H9 (cell line): ENCODE data around the gene CHPT1. TPM values are rescaled to one million over a fixed set of nuclear protein-coding genes. Genes with fewer than 3 reads are reported as not detected.

Experiments
- DNase-seq: peaks from one replicate; pipeline ENCODE4 v3.0.0-alpha.2; 2017
- H2AFZ ChIP-seq: one replicate; pipeline ENCODE4 v1.6.1; 2013; ENCODE audit warnings: mild to moderate bottlenecking, low read length, control low read depth, moderate library complexity
- H2AK5ac ChIP-seq: 2 replicates; pipeline ENCODE4 v1.6.1; 2013; ENCODE audit warnings: low read length, control low read depth, mixed read lengths; ENCODE audit not compliant: insufficient read length
- H2BK120ac ChIP-seq: one replicate; pipeline ENCODE4 v1.6.1; 2013; ENCODE audit warnings: low read depth, mild to moderate bottlenecking, low read length, control low read depth, inconsistent platforms; ENCODE audit not compliant: poor library complexity, severe bottlenecking
- H2BK12ac ChIP-seq: 2 replicates; pipeline ENCODE4 v1.6.1; 2013; ENCODE audit warnings: low read length, control low read depth, mixed read lengths, low read depth; ENCODE audit not compliant: insufficient read length
- H2BK15ac ChIP-seq: 2 replicates; pipeline ENCODE4 v1.6.1; 2013; ENCODE audit warnings: low read depth, low read length, control low read depth
- H2BK20ac ChIP-seq: one replicate; pipeline ENCODE4 v1.6.1; 2013; ENCODE audit warnings: low read depth, mild to moderate bottlenecking, low read length, control low read depth, inconsistent platforms; ENCODE audit not compliant: poor library complexity, severe bottlenecking
- H2BK5ac ChIP-seq: 2 replicates; pipeline ENCODE4 v1.6.1; 2013; ENCODE audit warnings: low read length, control low read depth, mixed read lengths; ENCODE audit not compliant: insufficient read length
- H3K14ac ChIP-seq: 2 replicates; pipeline ENCODE4 v1.6.1; 2013; ENCODE audit warnings: low read length, control low read depth; ENCODE audit not compliant: insufficient read depth
- H3K18ac ChIP-seq: 2 replicates; pipeline ENCODE4 v1.6.1; 2013; ENCODE audit warnings: low read depth, mild to moderate bottlenecking, mixed read lengths, low read length, control low read depth; ENCODE audit not compliant: insufficient read length
- H3K23ac ChIP-seq: 2 replicates; pipeline ENCODE4 v1.6.1; 2013; ENCODE audit warnings: low read length, control low read depth, mixed read lengths, low read depth; ENCODE audit not compliant: insufficient read length
- H3K23me2 ChIP-seq: 2 replicates; pipeline ENCODE4 v1.6.1; 2013; ENCODE audit warnings: low read depth, mild to moderate bottlenecking, mixed read lengths, low read length, control low read depth; ENCODE audit not compliant: insufficient read length, poor library complexity, severe bottlenecking
- H3K27ac ChIP-seq: 2 replicates; pipeline ENCODE4 v1.5.1; 2013; ENCODE audit warnings: low read length, control low read depth, mixed read lengths, low read depth; ENCODE audit not compliant: insufficient read length
- H3K27me3 ChIP-seq: 2 replicates; pipeline ENCODE4 v1.6.1; 2013; ENCODE audit warnings: low read length, control low read depth, inconsistent platforms; ENCODE audit not compliant: insufficient read depth
- H3K4ac ChIP-seq: 2 replicates; pipeline ENCODE4 v1.6.1; 2013; ENCODE audit warnings: low read depth, mild to moderate bottlenecking, control low read depth, inconsistent platforms, low read length, moderate library complexity
- H3K4me1 ChIP-seq: 2 replicates; pipeline ENCODE4 v1.6.1; 2013; ENCODE audit warnings: low read length, control low read depth, inconsistent platforms; ENCODE audit not compliant: insufficient read depth
- H3K4me2 ChIP-seq: 2 replicates; pipeline ENCODE4 v1.6.1; 2013; ENCODE audit warnings: low read length, control low read depth, mixed read lengths; ENCODE audit not compliant: insufficient read length, insufficient read depth
- H3K56ac ChIP-seq: 2 replicates; pipeline ENCODE4 v1.6.1; 2013; ENCODE audit warnings: low read depth, mild to moderate bottlenecking, mixed read lengths, low read length, control low read depth; ENCODE audit not compliant: insufficient read length
- H3K79me1 ChIP-seq: 2 replicates; pipeline ENCODE4 v1.6.1; 2013; ENCODE audit warnings: low read depth, mild to moderate bottlenecking, moderate library complexity, low read length, control low read depth, inconsistent platforms; ENCODE audit not compliant: insufficient read depth, poor library complexity, severe bottlenecking
- H3K79me2 ChIP-seq: 2 replicates; pipeline ENCODE4 v1.6.1; 2013; ENCODE audit warnings: low read length, control low read depth, inconsistent platforms; ENCODE audit not compliant: insufficient read depth
- H3K9ac ChIP-seq: 2 replicates; pipeline ENCODE4 v1.6.1; 2013; ENCODE audit warnings: low read length, control low read depth, mixed read lengths; ENCODE audit not compliant: insufficient read length; ENCODE audit errors: extremely low read depth
- H3K9me3 ChIP-seq: one replicate; pipeline ENCODE4 v1.6.1; 2013; ENCODE audit warnings: low read depth, low read length, inconsistent platforms; ENCODE audit not compliant: control insufficient read depth
- H3T11ph ChIP-seq: one replicate; pipeline ENCODE4 v1.6.1; 2013; ENCODE audit warnings: mild to moderate bottlenecking, low read length, control low read depth, inconsistent platforms
- H4K20me1 ChIP-seq: one replicate; pipeline ENCODE4 v1.6.1; 2013; ENCODE audit not compliant: control insufficient read depth, insufficient read length, insufficient read depth
- H4K5ac ChIP-seq: 2 replicates; pipeline ENCODE4 v1.6.1; 2013; ENCODE audit warnings: low read depth, mild to moderate bottlenecking, mixed read lengths, low read length, control low read depth; ENCODE audit not compliant: insufficient read length
- H4K8ac ChIP-seq: replicated peaks from 2 replicates; pipeline ENCODE4 v1.6.1; 2013; ENCODE audit warnings: low read length, control low read depth, mixed read lengths, low read depth; ENCODE audit not compliant: insufficient read length
- H4K91ac ChIP-seq: 2 replicates; pipeline ENCODE4 v1.6.1; 2013; ENCODE audit warnings: low read depth, mild to moderate bottlenecking, moderate library complexity, mixed read lengths, low read length, control low read depth; ENCODE audit not compliant: insufficient read length
- H3K27ac Mint-ChIP-seq, 3 experiments: 2 replicates in 2 of 3; 3 replicates in 1 of 3; pipeline ENCODE4 v1.8.0; 2020 to 2021; ENCODE audit warnings: mixed read lengths in 3 of 3, mild to moderate bottlenecking in 1 of 3, moderate library complexity in 1 of 3
- H3K27me3 Mint-ChIP-seq: 2 replicates; pipeline ENCODE4 v1.8.0; 2021; ENCODE audit warnings: low read depth, mild to moderate bottlenecking, moderate library complexity, mixed read lengths
- H3K36me3 Mint-ChIP-seq, 3 experiments: 2 replicates in 2 of 3; 3 replicates in 1 of 3; pipeline ENCODE4 v1.8.0; 2020 to 2021; ENCODE audit warnings: low read depth in 3 of 3, mixed read lengths in 3 of 3; ENCODE audit not compliant: insufficient read depth in 1 of 3
- H3K4me1 Mint-ChIP-seq, 2 experiments: 2 replicates each; pipeline ENCODE4 v1.8.0; 2020; ENCODE audit warnings: mixed read lengths in 2 of 2
- H3K4me3 Mint-ChIP-seq, 2 experiments: 2 replicates in 1 of 2; 3 replicates in 1 of 2; pipeline ENCODE4 v1.8.0; 2020 to 2021; ENCODE audit warnings: mild to moderate bottlenecking in 2 of 2, mixed read lengths in 2 of 2, moderate library complexity in 1 of 2
- H3K9me3 Mint-ChIP-seq, 2 experiments: 2 replicates in 1 of 2; 3 replicates in 1 of 2; pipeline ENCODE4 v1.8.0; 2020; ENCODE audit warnings: mild to moderate bottlenecking in 2 of 2, mixed read lengths in 2 of 2, moderate library complexity in 1 of 2
- CTCF ChIP-seq: fragments of 200-600 bp; sonication (generic); conservative IDR thresholded peaks from 3 replicates; pipeline ENCODE4 v1.8.0; 2021; ENCODE audit warnings: antibody characterized with exemption, mild to moderate bottlenecking
- WGBS: extraction: QIAGEN DNeasy Blood & Tissue Kit; methylation state at CpG from one replicate; pipeline ENCODE4 v1.1.7; 2013; ENCODE audit warnings: missing lambda C conversion rate, low lambda C conversion rate, mixed read lengths; ENCODE audit not compliant: insufficient read length; ENCODE audit errors: extremely low coverage; 5-methylcytosine and 5-hydroxymethylcytosine counted together
- long read RNA-seq: library from polyadenylated mRNA; unstranded; transcript quantifications from one replicate; pipeline ENCODE4 v2.0.0, GENCODE V29; 2020
- total RNA-seq: library from RNA; stranded (reverse); gene quantifications from 2 replicates; pipeline ENCODE4 v1.2.1, GENCODE V29; 2021

Gene CHPT1
- 14.2 and 17.1 TPM in 2 replicates for total RNA-seq
- long read RNA-seq, partial matches to known transcripts = 0 of 4 reads
- long read RNA-seq, other reads (novel, unspliced or antisense) = 1 of 4 reads

- peak within 1 kb of the TSS; percentile 82 to 95 for H3K4me3 Mint-ChIP-seq
These were observed at the start of gene CHPT1 for GRCh38 chr12:101697197-101697929. Gene CHPT1, plus strand, starts transcription at chr12:101697640. Its CDS starts 222 bp downstream, at chr12:101697862.

More at GRCh38 chr12:101697197-101697929, at the start of gene CHPT1:
- WGBS = no CpG with 5 or more reads among the region's 80 CpGs
- Histone ChIP-seq H3T11ph (no peak within 1 kb of the TSS), H3K4ac (no peak within 1 kb of the TSS), H2AK5ac (no peak within 1 kb of the TSS), H3K18ac (no peak within 1 kb of the TSS), H3K9me3 (no peaks in the 10 kb centered on the region), H4K91ac (no peak within 1 kb of the TSS), H2BK5ac (no peak within 1 kb of the TSS), H2BK12ac (no peak within 1 kb of the TSS), H2BK20ac (no peak within 1 kb of the TSS), H4K5ac (no peak within 1 kb of the TSS), H3K27me3 (peaks cover 8% of the 10 kb centered on the region; the same call in 1 of the 2 replicates), H2BK15ac (no peak within 1 kb of the TSS), H2AFZ (peak within 1 kb of the TSS; percentile 0), H3K14ac (peak within 1 kb of the TSS; percentile 51), H3K56ac (no peak within 1 kb of the TSS), H3K23ac (no peak within 1 kb of the TSS), H4K8ac (no peak within 1 kb of the TSS), H2BK120ac (no peak within 1 kb of the TSS), H3K9ac (peak within 1 kb of the TSS; percentile 61), H4K20me1 (no peaks in the 10 kb centered on the region), H3K4me2 (peak within 1 kb of the TSS; percentile 56), H3K23me2 (peaks cover 13% of the 10 kb centered on the region), H3K4me1 (peaks cover 3% of the 10 kb centered on the region; the same call in 1 of the 2 replicates), H3K79me1 (no peaks in the 10 kb centered on the region), H3K27ac (no peak within 1 kb of the TSS), H3K79me2 (no peaks in the 10 kb centered on the region)
- H3K4me1 Mint-ChIP-seq = peaks cover 18 to 24% of the 10 kb centered on the region in 2 experiments
- peaks cover 25% of the 10 kb centered on the region for H3K27me3 Mint-ChIP-seq
- TF ChIP-seq CTCF = no peak
- no peak within 1 kb of the TSS for H3K27ac Mint-ChIP-seq
- H3K9me3 Mint-ChIP-seq = no peaks in the 10 kb centered on the region
- DNase-seq = peak; percentile 89
- peaks cover 0 to 2% (median 0%) of the 10 kb centered on the region in 3 experiments; a peak in 2 of 7 replicates for H3K36me3 Mint-ChIP-seq
